ENCODE results near the gene CIDEA.

The CIDEA gene

GRCh38 chr18:12296457-12296856 is 42.3 kb downstream of the CIDEA start:
- DNase-seq (ENCODE audit: low read depth in 1 of 2, low spot score in 1 of 2): no peak

- DNase-seq (ENCODE audit: low read depth in 1 of 2, low spot score in 1 of 2): no peak
Observed at GRCh38 chr18:12299862-12300261, 45.7 kb downstream of the CIDEA start.

GRCh38 chr18:12301263-12302005 is 47.3 kb downstream of the CIDEA start:
- DNase-seq (ENCODE audit: low read depth in 1 of 2, low spot score in 1 of 2): no peak

GRCh38 chr18:12302391-12303147 is 48.4 kb downstream of the CIDEA start:
- DNase-seq (ENCODE audit: low read depth in 1 of 2, low spot score in 1 of 2): no peak

GRCh38 chr18:12304351-12305210 is 50.4 kb downstream of the CIDEA start:
- no peak for DNase-seq (ENCODE audit: low read depth in 1 of 2, low spot score in 1 of 2)

GRCh38 chr18:12305211-12305610 is 51.0 kb downstream of the CIDEA start:
- no peak for DNase-seq (ENCODE audit: low read depth in 1 of 2, low spot score in 1 of 2)

- no peak for DNase-seq (ENCODE audit: low read depth in 1 of 2, low spot score in 1 of 2)
Observed at GRCh38 chr18:12305930-12306629, 51.9 kb downstream of the CIDEA start.

- no peak for DNase-seq (ENCODE audit: low read depth in 1 of 2, low spot score in 1 of 2)
Observed at GRCh38 chr18:12306752-12307700, 52.9 kb downstream of the CIDEA start.

GRCh38 chr18:12307701-12308385 is 53.7 kb downstream of the CIDEA start, which contains the start of gene TUBB6:
Gene TUBB6, plus strand, starts transcription at chr18:12308241. Its CDS starts 52 bp downstream, at chr18:12308293.
- no peak for DNase-seq (ENCODE audit: low read depth in 1 of 2, low spot score in 1 of 2)

- no peak for DNase-seq (ENCODE audit: low read depth in 1 of 2, low spot score in 1 of 2)
Observed at GRCh38 chr18:12308386-12309100, 54.4 kb downstream of the CIDEA start.

- no peak for DNase-seq (ENCODE audit: low read depth in 1 of 2, low spot score in 1 of 2)
Observed at GRCh38 chr18:12309683-12310198, 55.6 kb downstream of the CIDEA start.

- no peak for DNase-seq (ENCODE audit: low read depth in 1 of 2, low spot score in 1 of 2)
Observed at GRCh38 chr18:12310762-12311161, 56.6 kb downstream of the CIDEA start.

GRCh38 chr18:12312976-12313375 is 58.8 kb downstream of the CIDEA start:
- DNase-seq (ENCODE audit: low read depth in 1 of 2, low spot score in 1 of 2): no peak

GRCh38 chr18:12313530-12314245 is 59.5 kb downstream of the CIDEA start:
- no peak for DNase-seq (ENCODE audit: low read depth in 1 of 2, low spot score in 1 of 2)

- DNase-seq (ENCODE audit: low read depth in 1 of 2, low spot score in 1 of 2): no peak
Observed at GRCh38 chr18:12314591-12315305, 60.6 kb downstream of the CIDEA start.

- DNase-seq (ENCODE audit: low read depth in 1 of 2, low spot score in 1 of 2): no peak
Observed at GRCh38 chr18:12315490-12315889, 61.3 kb downstream of the CIDEA start.

- DNase-seq (ENCODE audit: low read depth in 1 of 2, low spot score in 1 of 2): no peak
Observed at GRCh38 chr18:12315911-12316310, 61.8 kb downstream of the CIDEA start.
